RKO (cell line): Measurements from ENCODE around the gene GOLGA6L2.
"Not testable (repeated sequence)": the region's sequence is repeated elsewhere in the genome, so short reads cannot be mapped to it uniquely, and the experiment has no call there.

ENCODE experiments used
- DNase-seq: peaks from one replicate; pipeline ENCODE4 v3.0.0-alpha.2; 2016; ENCODE audit warnings: low spot score

The GOLGA6L2 gene, protein sequence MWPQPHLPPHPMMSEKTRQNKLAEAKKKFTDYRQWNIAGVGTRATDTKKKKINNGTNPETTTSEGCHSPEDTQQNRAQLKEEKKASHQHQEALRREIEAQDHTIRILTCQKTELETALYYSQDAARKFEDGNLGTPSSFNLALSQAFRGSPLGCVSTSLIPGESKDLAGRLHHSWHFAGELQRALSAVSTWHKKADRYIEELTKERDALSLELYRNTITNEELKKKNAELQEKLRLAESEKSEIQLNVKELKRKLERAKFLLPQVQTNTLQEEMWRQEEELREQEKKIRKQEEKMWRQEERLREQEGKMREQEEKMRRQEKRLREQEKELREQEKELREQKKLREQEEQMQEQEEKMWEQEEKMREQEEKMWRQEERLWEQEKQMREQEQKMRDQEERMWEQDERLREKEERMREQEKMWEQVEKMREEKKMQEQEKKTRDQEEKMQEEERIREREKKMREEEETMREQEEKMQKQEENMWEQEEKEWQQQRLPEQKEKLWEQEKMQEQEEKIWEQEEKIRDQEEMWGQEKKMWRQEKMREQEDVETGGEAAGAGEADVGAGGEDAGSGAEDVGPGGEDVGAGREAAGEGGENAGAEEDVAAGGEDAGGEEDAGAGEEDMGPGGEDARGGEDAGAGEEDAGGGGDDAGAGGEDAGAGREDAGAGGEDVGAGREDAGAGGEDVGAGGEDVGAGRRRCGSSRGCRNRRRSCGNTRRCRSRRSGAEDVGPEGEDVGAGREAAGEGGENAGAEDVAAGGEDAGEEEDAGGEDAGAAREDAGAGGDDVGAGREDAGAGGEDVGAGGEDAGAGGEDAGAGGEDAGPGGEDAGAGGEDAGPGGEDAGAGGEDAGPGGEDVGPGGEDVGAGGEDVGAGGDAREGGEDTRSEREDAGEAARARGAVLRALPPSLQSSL

DNA sequence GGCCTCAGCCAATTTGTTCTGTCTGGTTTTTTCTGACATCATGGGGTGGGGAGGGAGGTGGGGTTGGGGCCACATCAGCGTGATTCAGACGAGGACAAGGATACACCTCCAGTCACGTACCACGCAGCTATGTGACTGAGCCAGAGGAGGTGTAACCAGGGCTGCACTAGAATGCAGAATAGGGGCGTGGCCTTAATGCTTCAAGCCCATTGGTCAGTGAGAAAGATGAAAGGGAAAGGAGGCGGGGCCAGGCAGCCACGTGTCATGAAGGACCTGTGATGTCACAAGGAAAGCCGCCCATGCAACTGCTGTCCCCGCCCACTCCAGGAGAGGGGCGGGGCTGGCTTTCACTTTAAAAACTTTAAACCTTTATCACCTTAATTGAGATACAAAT lies at the start of gene GOLGA6L2:
Gene GOLGA6L2, minus strand, starts transcription at position 137 of the 394 bp plus-strand sequence. Its CDS starts 62 bp downstream, at position 75.
- DNase-seq: peak; percentile 85

DNA sequence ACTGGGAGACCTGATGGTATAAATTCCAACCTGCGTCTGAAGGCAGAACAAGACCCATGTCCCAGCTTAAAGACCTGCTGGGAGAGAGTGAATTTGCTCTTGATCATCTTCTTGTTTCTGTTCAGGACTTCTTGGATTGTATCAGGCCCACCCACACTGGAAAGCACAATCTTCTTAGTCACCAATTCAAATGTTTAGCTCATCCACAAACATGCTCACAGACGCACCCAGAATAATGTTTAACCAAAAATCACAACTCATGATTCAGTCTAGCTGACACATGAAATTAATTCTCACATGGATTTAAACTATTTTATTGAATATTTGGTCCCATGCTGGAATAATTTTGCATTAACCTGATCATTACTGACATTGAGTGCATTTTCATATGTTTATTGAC lies 37.8 kb upstream of the GOLGA6L2 start:
- no peak for DNase-seq

DNA sequence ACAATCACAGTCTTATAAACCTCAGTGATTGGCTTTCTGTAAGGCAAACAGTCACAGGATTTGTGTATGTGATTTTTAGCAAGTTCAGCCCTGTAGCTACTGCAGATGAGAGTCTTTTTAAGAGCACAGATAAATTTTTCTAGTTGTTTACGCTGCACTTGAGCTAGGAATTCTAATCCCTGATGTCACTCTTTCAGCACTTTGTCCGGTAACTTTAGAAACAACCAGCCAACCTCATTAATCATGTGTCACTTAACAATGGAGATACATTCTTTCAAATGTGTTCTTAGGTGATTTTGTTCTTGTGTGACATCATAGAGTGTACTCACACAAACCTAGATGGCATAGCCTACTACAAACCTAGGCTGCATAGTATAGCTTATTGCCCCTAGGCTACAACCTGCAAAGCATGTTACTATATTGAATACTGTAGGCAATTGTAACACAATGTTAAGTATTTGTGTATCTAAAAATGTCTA lies 36.8 kb upstream of the GOLGA6L2 start:
- no peak for DNase-seq

DNA sequence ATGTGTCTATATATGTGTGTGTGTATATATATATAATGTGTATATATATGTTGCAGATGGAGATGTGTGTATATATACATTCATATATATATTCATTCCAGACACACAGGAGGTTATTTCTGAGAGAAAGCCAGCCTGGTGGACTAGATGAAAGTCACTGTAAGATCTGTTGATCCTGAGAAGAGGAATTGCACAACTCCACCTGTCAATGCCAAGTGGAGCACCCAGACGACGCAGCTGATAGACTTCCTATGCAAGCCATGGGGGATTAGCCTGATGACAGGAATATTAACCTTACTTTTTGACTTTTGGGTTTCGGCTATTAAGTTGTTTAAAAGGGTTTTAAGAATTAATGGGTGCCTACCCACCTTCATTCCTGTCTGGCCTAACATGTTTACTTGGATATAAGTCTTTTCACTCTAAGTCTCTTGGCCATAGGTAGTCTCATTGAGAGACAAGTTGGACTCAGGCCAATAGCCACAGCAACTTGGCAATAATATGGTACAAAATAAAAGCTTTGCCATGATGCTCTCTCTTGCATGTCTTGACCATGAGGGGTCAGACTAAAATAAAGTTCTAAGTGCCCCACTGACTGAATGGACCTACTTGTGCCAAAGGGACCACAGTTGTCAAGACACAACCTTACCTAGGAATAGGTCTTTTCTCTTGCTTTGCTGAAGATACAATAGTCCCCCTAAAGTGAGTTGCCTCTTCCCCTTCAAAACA lies 35.9 kb upstream of the GOLGA6L2 start:
- no peak for DNase-seq

DNA sequence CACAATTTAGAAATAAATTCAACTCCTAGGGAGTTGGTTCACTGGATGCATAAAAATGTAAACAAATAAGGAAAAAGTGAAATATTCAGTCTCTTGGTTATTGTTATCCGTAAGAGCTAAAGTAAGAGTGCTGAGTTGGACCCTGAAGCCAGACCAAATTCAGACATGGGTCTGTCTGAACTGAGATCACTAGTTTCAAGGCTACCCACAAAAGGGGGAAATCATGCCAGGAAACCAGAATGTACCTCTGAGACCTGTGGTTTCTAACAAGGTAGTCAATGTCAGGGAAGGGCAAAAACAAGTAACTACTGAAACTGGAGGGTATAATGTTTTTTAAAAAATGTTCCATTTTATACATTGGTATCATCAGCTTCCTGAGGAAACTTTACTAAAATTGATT lies 35.2 kb upstream of the GOLGA6L2 start:
- DNase-seq: no peak

DNA sequence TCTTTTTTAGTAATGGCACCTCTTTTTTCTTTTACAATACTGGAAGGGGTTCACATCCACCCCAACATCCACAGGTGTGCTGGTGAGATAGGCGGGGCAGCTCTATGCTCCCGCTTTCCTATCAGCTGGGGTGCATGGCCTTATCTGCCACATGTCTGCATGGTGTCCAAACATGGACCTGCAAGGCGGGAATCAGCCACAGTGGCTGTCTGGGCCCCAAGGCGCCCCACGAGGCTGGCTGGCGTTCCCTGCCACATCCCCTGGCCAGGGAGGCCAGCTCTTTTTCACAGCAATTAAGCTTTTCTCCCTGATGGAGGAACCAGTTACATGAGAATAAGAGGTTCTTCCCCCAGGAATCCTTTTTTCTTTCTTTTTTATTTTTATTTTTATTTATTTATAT lies 30.9 kb upstream of the GOLGA6L2 start:
- no peak for DNase-seq

DNA sequence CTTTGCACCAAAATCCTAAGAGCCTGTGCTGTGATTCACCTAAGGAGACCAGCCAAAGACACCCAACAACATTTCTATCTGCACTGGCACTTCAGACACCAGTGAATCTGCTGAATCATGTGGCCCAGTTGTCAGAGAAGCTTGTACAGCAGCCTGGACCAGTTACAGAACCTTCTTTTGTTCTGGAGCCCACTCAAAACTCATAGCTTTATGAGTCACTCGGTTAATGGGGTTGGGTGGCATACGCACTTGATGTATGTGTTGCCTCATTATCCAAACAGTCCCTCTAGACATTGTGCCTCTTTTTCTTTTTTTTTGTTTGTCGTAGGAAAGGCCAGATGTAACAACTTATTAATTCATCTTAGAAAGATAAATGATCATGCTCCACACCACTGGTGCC lies 25.6 kb upstream of the GOLGA6L2 start:
- no peak for DNase-seq

DNA sequence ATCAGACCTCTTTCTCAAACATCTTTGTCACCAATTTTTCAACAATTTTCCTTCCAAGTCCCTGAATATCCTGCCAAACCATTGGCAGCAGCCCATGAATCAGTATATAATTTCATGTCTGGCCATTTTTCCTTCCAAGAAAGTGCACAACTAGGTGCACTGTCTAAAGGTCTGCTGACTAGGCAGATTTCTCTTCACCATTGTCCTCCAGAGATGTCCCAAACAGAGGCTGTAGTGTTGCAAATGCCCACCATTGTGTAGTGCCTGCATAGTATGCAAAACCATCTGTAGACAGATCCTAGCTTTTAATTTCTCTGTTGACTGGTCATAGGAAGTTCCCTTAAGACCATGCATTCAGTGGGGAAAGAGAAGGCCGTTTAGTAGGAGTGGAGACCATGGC lies 25.0 kb upstream of the GOLGA6L2 start:
- DNase-seq: no peak

DNA sequence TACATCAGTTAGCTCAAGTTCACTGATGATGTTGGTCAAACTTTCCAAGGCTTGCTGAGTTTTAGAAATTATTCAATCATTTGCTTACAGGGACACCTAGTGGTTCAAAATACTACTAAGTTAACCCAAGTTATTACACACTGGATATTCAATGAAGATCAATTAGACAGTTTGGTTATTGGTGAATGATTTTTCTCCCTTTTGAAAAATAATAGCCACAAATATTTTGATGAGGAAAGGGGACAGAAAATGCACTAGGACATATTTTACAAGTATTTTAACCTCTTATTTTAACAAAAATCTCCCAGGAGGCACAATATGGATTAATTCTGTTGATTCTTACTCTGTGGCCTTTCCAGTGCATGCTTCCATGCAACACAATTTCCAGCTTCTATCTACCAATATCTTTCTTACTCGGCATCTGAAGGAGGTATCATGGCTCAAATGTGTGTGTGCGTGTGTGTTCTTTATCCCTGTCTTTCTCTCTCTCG lies 20.1 kb upstream of the GOLGA6L2 start:
- DNase-seq: peak; percentile 53

DNA sequence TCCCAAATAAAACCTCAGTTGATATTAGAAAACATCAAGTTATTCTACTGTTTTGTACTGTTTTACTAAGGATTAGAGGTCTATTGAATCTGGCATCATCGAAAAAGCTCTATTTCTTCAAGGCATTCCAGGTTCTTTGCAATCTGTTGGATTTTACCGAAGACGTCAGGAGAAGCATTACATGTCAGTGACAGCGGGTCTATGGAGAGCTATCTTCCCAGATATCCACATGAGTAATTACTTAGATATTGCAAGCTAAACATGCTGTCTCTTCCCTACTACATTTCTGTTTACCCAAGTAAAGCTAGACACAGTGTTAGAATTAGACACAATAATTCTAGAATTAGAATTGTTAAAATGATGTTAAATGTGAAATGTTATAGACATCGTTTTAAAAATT lies 10.8 kb upstream of the GOLGA6L2 start:
- no peak for DNase-seq

DNA sequence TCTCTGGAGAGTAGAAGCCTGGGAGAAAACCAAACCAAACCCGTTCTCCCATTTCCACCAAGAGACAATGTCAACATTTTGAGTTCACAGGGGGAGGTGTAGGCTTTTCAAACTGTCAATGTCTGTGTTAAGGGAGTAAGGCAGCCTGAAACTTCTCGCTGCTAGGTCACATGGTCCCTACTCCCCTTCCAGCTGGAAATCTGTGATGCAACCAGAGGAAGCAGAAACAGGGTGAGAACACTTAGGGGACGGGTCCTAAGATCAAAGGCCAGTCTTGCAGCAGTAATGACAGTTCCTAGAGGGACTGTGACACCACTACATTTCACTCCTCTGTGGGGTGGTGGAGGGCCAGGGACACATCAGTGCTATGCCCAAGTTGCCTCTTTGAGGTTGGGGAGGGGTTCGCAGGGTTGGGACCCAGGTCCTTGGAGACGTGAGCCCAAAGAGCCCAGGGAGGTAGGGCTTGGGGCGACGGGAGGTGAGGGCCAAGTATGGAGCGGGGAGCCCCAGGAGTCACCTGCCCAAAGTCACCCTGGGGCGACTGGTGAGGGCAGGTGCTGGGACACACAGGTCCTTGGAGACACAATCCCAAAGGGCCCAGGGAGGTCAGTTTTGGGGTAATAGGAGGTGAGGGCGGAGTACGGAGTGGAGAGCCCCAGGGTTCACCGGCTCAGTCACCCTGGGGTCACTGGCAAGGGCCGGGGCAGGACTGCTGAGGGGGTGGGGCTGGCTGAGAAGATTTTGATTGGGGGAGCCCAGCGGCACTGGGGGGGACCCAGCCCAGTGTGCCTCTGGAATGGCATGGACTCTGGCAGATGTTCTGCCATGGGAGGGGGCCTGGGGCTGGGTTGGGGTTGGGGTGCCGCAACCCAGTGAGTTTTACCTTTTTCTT lies 582 bp downstream of the GOLGA6L2 start:
- DNase-seq: no peak

DNA sequence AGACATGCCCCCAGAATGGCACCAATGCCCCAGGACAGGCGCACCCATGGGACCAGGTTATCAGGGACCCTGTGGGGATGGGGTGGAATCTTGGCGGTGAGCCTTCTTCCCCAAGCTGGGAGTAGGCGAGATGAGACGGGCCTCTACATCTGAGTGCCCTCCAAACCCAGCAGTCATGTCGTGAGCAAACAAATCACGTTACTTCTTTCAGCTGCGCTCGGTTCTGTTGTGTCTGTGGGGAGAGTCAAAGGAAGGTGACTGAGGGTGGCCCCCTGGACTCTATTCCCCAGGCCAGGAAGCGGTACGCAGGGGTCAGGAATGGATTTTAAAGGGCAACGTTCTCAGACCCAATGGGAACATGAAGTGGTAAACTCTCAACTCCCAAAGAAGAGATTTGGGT lies 2.8 kb downstream of the GOLGA6L2 start:
- DNase-seq: no peak

DNA sequence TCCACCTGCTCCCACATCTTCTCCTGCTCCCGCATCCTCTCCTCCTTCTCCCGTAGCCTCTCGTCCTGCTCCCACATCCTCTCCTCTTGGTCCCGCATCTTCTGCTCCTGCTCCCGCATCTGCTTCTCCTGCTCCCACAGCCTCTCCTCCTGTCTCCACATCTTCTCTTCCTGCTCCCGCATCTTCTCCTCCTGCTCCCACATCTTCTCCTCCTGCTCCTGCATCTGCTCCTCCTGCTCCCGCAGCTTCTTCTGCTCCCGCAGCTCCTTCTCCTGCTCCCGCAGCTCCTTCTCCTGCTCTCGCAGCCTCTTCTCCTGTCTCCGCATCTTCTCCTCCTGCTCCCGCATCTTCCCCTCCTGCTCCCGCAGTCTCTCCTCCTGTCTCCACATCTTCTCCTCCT lies 5.8 kb downstream of the GOLGA6L2 start:
- DNase-seq: no peak

DNA sequence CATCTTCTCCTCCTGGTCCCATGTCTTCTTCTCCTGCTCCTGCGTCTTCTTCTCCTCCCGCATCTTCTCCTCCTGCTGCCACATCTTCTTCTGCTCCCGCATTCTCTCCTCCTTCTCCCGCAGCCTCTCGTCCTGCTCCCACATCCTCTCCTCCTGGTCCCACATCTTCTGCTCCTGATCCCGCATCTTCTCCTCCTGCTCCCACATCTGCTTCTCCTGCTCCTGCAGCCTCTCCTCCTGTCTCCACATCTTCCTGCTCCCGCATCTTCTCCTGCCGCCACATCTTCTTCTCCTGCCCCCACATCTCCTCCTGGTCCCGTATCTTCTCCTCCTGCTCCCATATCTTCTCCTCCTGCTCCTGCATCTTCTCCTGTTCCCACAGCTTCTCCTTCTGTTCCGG lies 6.4 kb downstream of the GOLGA6L2 start:
- DNase-seq: no peak

DNA sequence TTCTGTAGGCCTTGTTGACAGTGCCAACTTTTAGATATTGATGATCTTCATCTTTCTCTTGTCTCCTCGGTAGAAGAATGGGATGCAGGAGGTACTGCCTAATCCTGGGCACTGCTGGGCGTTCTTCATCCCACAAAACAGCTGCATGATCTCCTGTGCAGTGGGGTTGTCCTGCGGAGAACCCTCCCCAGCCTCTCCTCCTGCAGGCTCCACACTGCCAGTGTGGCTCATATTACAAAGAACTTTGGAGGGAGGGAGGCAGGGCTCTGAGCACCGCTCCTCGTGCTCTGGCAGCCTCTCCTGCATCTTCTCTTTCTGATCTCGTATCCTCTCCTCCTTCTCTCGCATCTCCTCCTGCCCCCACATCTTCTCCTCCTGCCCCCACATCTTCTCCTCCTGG lies 7.5 kb downstream of the GOLGA6L2 start:
- no peak for DNase-seq

DNA sequence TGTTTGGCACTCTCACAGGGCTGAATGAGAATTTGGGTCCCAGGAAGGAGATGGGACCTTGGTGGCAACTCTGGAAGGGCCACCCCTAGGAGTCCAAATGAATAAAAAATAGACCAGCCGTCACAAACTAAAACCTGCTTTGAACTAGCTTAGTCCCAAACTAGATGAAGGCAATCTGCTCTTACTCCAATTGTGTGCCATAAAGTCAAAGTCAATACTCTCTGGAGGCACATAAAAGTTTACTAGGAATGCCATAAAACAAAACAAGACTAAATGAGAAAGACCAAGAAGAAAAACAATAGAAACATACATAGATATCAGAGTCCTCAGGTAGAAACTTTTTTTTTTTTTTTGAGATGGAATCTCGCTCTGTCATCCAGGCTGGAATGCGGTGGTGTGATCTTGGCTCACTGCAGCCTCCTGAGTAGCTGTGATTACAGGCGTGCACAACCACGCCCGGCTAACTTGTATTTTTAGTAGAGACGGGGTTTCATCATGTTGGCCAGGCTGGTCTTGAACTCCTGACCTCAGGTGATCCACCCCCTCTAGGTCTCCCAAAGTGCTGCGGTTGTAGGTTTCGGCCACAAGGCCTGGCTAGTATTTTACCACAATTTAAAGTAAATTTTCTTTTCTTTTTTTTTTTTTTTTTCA lies 8.1 kb downstream of the GOLGA6L2 start:
- no peak for DNase-seq

DNA sequence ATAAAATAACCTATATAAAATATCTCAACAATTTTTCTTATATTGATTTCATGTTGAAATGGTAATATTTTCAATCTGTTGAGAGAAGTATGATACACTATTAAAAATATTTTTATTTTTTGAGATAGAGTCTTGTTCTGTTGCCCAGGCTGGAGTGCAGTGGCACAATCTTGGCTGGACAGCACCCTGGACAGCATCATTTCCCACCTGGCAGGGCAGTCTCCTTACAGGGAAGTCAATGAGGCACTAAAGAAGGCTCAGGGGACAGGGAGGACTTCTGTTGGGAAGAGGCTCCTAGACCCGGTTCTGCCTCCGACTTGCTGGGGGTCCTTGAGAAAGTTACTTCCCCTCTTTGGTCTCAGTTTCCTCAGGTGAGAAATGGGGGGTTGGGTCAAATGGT lies 9.4 kb downstream of the GOLGA6L2 start:
- DNase-seq: no peak

DNA sequence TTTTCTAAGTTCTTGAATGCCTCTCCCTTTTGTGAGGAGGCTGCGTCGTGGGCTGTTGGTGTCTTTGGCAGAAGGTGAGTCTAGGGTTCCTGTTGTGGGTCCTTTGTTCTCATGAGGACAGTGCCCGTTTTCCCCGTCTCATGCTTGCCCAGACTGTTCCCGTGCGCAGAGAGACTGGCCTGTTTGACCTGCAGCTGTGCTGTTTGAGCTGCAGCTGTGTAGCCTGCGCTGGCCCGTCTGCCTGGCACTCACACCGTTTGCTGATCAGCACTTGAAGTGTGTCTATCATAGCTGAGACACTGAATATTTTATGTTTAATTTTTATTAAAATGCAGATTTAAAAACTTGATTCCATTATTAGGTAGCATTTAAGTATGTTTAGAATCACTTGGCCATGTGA lies 9.9 kb downstream of the GOLGA6L2 start:
- DNase-seq: no peak

DNA sequence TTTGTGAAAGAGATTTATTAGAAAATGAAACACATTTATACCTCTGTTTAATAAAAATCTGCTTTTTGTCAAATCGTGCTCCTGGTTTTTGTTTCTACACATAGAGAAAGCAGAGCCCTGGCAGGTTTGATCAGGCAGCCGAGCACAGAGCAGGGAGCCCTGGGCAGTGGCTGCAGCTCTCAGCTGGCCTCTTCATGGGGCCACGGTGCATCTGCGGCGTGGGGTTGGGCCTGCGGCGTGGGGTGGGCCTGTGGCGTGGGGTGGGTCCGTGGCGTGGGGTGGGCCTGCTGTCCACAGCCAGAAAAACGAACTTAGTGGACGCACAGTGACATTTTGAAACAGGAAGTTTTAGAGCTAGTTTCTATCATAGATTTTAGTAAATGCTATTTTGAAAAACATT lies 10.6 kb downstream of the GOLGA6L2 start:
- no peak for DNase-seq

DNA sequence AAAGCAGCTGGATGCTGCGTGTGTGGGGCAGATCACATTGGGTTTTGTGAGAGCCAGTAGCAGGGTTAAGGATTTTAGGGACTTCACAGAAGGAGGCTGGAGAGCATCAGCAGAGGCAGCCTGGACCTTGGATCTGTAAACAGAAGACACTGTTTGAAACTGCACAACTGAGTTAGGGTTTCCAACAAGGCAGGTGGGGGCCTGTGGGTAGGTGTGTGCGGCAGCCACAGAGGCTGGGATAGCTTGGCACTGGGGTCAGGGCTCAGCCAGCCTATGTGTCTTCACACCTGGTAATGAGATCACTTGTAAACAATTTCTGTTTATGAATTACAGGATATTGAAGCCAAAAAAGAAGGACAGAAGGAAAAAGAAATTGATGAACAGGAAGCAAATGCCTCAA lies 12.3 kb downstream of the GOLGA6L2 start:
- DNase-seq: not testable (repeated sequence)

DNA sequence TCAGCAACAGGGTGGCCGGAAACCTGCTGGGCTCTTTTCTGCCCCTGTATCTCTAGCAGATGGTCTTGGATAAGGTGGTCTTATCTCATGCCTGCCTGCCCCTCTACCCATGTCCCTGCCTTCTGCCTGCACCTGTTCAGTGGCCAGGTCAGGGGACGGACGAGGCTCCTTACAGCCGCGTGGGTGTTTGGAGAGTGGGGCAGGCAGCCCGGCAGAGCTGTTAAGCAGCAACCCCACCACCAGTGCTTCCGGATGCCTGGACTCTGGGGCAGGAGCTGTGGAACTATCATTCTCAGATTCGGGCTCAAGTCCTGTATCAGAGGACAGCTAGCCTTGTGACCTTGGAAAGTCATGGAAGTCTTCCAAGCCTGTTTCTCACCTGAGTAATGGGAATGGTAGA lies 21.7 kb downstream of the GOLGA6L2 start:
- not testable (repeated sequence) for DNase-seq
